ENCODE data around the gene CXCR5. TPM values are rescaled to one million over a fixed set of nuclear protein-coding genes. Genes with fewer than 3 reads are reported as not detected.

CXCR5 gene
- total and polyA plus RNA-seq, 10 of the 15 experiments (the other 5 are each of a cell fraction or from before 2014, with no cell fraction given): 0.03 to 0.63 (median 0.25) TPM

DNA sequence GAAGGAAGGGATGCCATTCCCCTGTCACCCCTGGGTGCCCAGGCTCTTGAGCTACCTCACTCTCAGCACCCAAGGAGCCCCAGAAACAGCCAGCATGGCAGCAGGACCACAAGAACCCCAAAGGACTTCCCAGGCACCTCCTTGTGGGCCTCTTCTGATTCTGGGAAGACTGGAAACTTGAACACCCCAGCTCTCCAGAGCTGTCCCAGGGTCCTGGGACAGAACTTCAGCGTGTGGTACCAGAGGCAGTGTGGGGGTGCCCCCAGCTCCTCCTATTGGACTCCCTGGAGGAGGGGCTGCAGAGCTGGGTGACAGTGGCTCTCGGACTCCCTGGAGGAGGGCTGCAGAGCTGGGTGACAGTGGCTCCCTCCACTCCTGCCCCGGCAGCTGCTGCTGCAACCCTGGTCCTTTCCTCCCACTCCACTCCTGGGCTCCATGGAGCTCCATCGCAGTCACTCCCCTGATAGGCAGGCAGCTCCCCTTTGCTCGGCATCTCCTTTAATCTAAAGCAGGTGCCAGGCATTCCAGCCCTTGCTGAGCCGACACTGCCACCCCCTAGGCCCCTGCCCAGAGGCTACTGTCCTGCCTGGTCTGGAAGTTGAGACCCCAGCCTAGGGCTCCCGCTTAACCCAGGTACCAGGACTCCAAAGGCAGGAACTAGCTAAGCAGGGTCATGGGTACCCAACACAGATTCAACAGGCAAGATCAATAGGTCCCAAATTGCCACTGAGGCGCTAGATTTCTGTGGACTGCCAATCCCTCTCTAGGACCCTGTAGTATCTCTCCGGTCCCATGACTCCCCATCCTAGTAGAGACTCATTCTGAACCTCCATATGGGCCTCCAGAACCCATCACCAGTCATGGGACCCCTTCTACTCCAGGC is 39.3 kb downstream of the CXCR5 start (continued):
- no peak for TF ChIP-seq ZNF687 (IDR thresholded peaks at IDR 0.05)
- TF ChIP-seq HDAC2 (IDR thresholded peaks at IDR 0.05): no peak
- no peak for TF ChIP-seq RBBP5 (conservative IDR thresholded peaks at IDR 0.05)

DNA sequence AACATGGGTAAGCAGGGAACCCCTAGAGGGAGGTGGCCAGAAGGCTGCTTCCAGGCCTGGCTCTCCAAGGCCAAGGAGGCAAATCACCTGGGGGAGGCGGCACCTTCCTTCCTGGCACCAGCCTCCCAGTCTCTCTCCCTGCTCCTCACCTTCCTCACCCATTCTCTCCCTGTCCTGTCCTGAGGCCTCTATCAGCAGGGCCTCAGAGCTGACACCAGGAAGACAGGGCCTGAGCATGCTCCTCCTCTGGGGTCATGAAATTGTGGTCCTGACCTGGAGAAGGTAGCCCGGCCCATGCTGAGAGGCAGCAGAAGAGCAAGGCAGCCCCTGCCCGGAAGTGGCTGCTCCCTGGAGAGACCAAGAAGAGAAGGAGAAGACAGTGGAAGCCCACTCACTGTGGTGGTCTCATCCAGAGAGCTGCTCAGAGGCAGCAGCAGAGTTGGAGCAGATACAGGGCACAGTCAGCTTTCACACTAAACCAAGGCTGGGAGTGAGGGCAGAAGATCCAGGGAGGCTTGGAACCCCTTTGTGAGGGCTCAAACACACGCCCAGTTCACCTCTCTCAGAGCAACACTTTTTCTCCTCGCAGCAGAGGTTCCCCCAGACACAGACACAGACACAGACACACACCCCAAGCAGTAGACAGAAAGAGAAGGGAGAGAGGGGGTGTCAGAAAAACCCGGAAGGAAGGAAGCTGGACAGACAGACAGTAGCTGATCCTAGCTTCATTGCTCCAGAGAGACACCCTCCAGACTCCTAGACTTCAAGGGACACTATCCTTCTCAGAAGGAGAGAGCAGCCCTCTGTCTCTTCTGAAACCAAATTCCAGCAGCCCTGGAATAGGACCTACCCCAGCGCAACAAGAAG is 40.3 kb downstream of the CXCR5 start:
- intact Hi-C loops (cut with micrococcal nuclease; ENCODE audit: unreplicated experiment): no loop called here
- H3K79me2 ChIP-seq (ENCODE audit: control insufficient read depth, insufficient read depth, low read length): peaks cover 39% of the 10 kb centered on the region
- no peaks in the 10 kb centered on the region for H3K9me3 ChIP-seq (replicated peaks; ENCODE audit: control insufficient read depth, insufficient read depth, low read length)
- H3K4me2 ChIP-seq (ENCODE audit: control insufficient read depth, insufficient read depth): peak overlapping the region; percentile 97
- FAIRE-seq (peak; percentile 61), DNase-seq (ENCODE audit: low read depth, low spot score) (no peak), ATAC-seq (no peak)
- BruUV-seq (replicated peaks): no TSS peak
- H3K4me1 ChIP-seq (ENCODE audit: control insufficient read depth, insufficient read depth, low read length): peaks cover 25% of the 10 kb centered on the region
- H3K36me3 ChIP-seq (ENCODE audit: control insufficient read depth in 2 of 2, insufficient read depth in 2 of 2, low read length in 1 of 2): no peaks in the 10 kb centered on the region
- peak overlapping the region; percentile 93 for H3K4me3 ChIP-seq
- peak overlapping the region; percentile 73 for H2AFZ ChIP-seq (ENCODE audit: control insufficient read depth, low read depth, low read length)
- in situ Hi-C loops (cut with MboI): no loop called here
- ChIA-PET CTCF (interaction anchor here (0.6 to 11.6 kb wide), 10 partner anchors 9 to 234 kb away, joined by 3 to 330 read pairs (median 4); no protein-coding TSS in a partner anchor), SMC1A (ENCODE audit: uncharacterized antibody, unreplicated experiment) (interaction anchor here (0.6 to 12.9 kb wide), 8 partner anchors 9 to 132 kb away, joined by 3 to 185 read pairs (median 4); partner anchors contain the start of gene CXCR5), RAD21 (ENCODE audit: unreplicated experiment) (interaction anchor here (0.6 to 8.8 kb wide), 7 partner anchors 12 to 137 kb away, joined by 3 to 169 read pairs (median 4); partner anchors contain the start of gene DDX6), POLR2A (interaction anchor here (0.8 to 6.3 kb wide), 5 partner anchors 11 to 155 kb away, joined by 3 to 105 read pairs (median 3); no protein-coding TSS in a partner anchor)
- peak overlapping the region; percentile 72 for H3K27ac ChIP-seq (ENCODE audit: control insufficient read depth, insufficient read depth)
- peak overlapping the region; percentile 72 for H3K9ac ChIP-seq (ENCODE audit: control insufficient read depth, insufficient read depth, low read length)
- whole genome bisulfite sequencing (ENCODE audit: insufficient coverage, insufficient replicate concordance, low lambda C conversion rate, missing lambda C conversion rate): 28% methylated on average over 7 of the region's 7 CpGs
- TF ChIP-seq RCOR1 (conservative IDR thresholded peaks at IDR 0.05; ENCODE audit: low read depth, low read length) (no peak), CBX3 (IDR thresholded peaks at IDR 0.05; ENCODE audit: borderline replicate concordance, low read depth) (no peak), POLR2AphosphoS5 (IDR thresholded peaks at IDR 0.05; ENCODE audit: low read length) (no peak), CHD4 (IDR thresholded peaks at IDR 0.05) (no peak), IKZF1 (conservative IDR thresholded peaks at IDR 0.05) (no peak), POU2F2 (IDR thresholded peaks at IDR 0.05; ENCODE audit: borderline replicate concordance, low read depth, low read length) (no peak), ZNF207 (IDR thresholded peaks at IDR 0.05; ENCODE audit: borderline replicate concordance) (no peak), EGR1 (IDR thresholded peaks at IDR 0.05; ENCODE audit: borderline replicate concordance in 1 of 2, low read depth in 2 of 2, low read length in 2 of 2) (no peak)
- H4K20me1 ChIP-seq (ENCODE audit: control insufficient read depth, insufficient read depth): no peaks in the 10 kb centered on the region
- H3K27me3 ChIP-seq (replicated peaks in 1 of 2; ENCODE audit: control insufficient read depth in 2 of 2, insufficient read depth in 2 of 2, low read length in 1 of 2): no peaks in the 10 kb centered on the region
